NCI-H1694 treated with DMSO at 0.1 percent for 48 hours (cell line): ENCODE results near the gene SEC31A.
"Not testable (repeated sequence)": the region's sequence is repeated elsewhere in the genome, so short reads cannot be mapped to it uniquely, and the experiment has no call there.

Source experiments
- DNase-seq: peaks from one replicate; lab custom pipeline; 2025; lab: John Stamatoyannopoulos, UW

The SEC31A gene

GRCh38 chr4:82892467-82892802, 1.5 kb upstream of the SEC31A start:
- no peak for DNase-seq

GRCh38 chr4:82891707-82892466, 934 bp upstream of the SEC31A start:
- no peak for DNase-seq

- peak; percentile 32 for DNase-seq
Observed at GRCh38 chr4:82890528-82890900, 439 bp downstream of the SEC31A start.

- DNase-seq = no peak
Observed at GRCh38 chr4:82889287-82889686, 1.7 kb downstream of the SEC31A start.

GRCh38 chr4:82886147-82886942, 4.6 kb downstream of the SEC31A start:
- DNase-seq = no peak

GRCh38 chr4:82885410-82885809, 5.5 kb downstream of the SEC31A start:
- DNase-seq = no peak

- no peak for DNase-seq
Observed at GRCh38 chr4:82868572-82868971, 22.4 kb downstream of the SEC31A start.

- no peak for DNase-seq
Observed at GRCh38 chr4:82866706-82867385, 24.1 kb downstream of the SEC31A start.

GRCh38 chr4:82866033-82866432, 24.9 kb downstream of the SEC31A start:
- not testable (repeated sequence) for DNase-seq

- DNase-seq = no peak
Observed at GRCh38 chr4:82865592-82865991, 25.4 kb downstream of the SEC31A start.

GRCh38 chr4:82864336-82864979, 26.5 kb downstream of the SEC31A start:
- no peak for DNase-seq

- no peak for DNase-seq
Observed at GRCh38 chr4:82861529-82861928, 29.4 kb downstream of the SEC31A start.

GRCh38 chr4:82860487-82860886, 30.5 kb downstream of the SEC31A start:
- DNase-seq = not testable (repeated sequence)

GRCh38 chr4:82852751-82853285, 38.1 kb downstream of the SEC31A start:
- no peak for DNase-seq

- peak; percentile 2 for DNase-seq
Observed at GRCh38 chr4:82851885-82852750, 38.8 kb downstream of the SEC31A start.

- no peak for DNase-seq
Observed at GRCh38 chr4:82851318-82851717, 39.6 kb downstream of the SEC31A start.

GRCh38 chr4:82850684-82851083, 40.3 kb downstream of the SEC31A start:
- no peak for DNase-seq

GRCh38 chr4:82848706-82849105, 42.2 kb downstream of the SEC31A start:
- no peak for DNase-seq

GRCh38 chr4:82842593-82842992, 48.4 kb downstream of the SEC31A start:
- DNase-seq = no peak

- DNase-seq = no peak
Observed at GRCh38 chr4:82839624-82840023, 51.3 kb downstream of the SEC31A start.

- DNase-seq = no peak
Observed at GRCh38 chr4:82833696-82834313, 57.1 kb downstream of the SEC31A start.
